Thoracic aorta (tissue), 2 donors: ENCODE results near the gene OR13H1. TPM values are rescaled to one million over a fixed set of nuclear protein-coding genes. Genes with fewer than 3 reads are reported as not detected.
"Not testable (repeated sequence)": the region's sequence is repeated elsewhere in the genome, so short reads cannot be mapped to it uniquely, and the experiment has no call there.

Experiments used
- ATAC-seq: fragments of 150-250 bp; one replicate; pipeline ENCODE4 v1.8.0; 2017; ENCODE audit warnings: low read depth; ENCODE audit not compliant: insufficient number of reproducible peaks, low FRiP score
- DNase-seq: peaks from one replicate; pipeline ENCODE4 v3.0.0-alpha.2; 2020; ENCODE audit warnings: low spot score
- H3K27ac ChIP-seq, 2 donors: fragments of 200-600 bp; sonication (generic); 1 replicate in 1 of 2; 2 replicates in 1 of 2; pipeline ENCODE4 v1.5.1; 2016; ENCODE audit warnings: mild to moderate bottlenecking in 2 of 2, moderate library complexity in 2 of 2
- H3K27me3 ChIP-seq: fragments of 200-600 bp; sonication (generic); replicated peaks from 2 replicates; pipeline ENCODE4 v1.6.0; 2016; ENCODE audit warnings: mild to moderate bottlenecking; ENCODE audit not compliant: insufficient read depth
- H3K36me3 ChIP-seq: fragments of 200-600 bp; sonication (generic); one replicate; pipeline ENCODE4 v1.5.1; 2016
- H3K4me1 ChIP-seq, 2 donors: fragments of 200-600 bp; sonication (generic); 1 replicate in 1 of 2; 2 replicates in 1 of 2; pipeline versions ENCODE4 v1.5.1 to v1.6.0; 2016; ENCODE audit warnings: low read depth in 2 of 2, mild to moderate bottlenecking in 1 of 2; ENCODE audit not compliant: control insufficient read depth in 1 of 2
- H3K4me3 ChIP-seq: fragments of 200-600 bp; sonication (generic); 2 replicates; pipeline ENCODE4 v1.5.1; 2016; ENCODE audit warnings: mild to moderate bottlenecking
- H3K9me3 ChIP-seq: fragments of 200-600 bp; sonication (generic); 2 replicates; pipeline ENCODE4 v1.5.1; 2016
- CTCF ChIP-seq: fragments of 200-600 bp; sonication (generic); IDR thresholded peaks from one replicate; pipeline ENCODE4 v1.5.1; 2019; ENCODE audit warnings: antibody characterized with exemption
- total RNA-seq, 2 donors: library from RNA; depleted of rRNA; stranded (reverse); fragments of >200 nt; gene quantifications; one replicate each; pipeline versions ENCODE4 v1.1.0 to v1.2.3, GENCODE V29; 2016

OR13H1 gene
- total RNA-seq, 2 donors from 2014 or later: not detected

GRCh38 chrX:131549011-131549410 lies 5.1 kb downstream of the OR13H1 start:
- Histone ChIP-seq H3K36me3 (no peaks in the 10 kb centered on the region), H3K27ac (no peak overlapping the region), H3K27me3 (no peaks in the 10 kb centered on the region), H3K9me3 (no peaks in the 10 kb centered on the region), H3K4me1 (no peaks in the 10 kb centered on the region), H3K4me3 (no peak overlapping the region)
- TF ChIP-seq CTCF: no peak
- DNase-seq (no peak), ATAC-seq (no peak)

GRCh38 chrX:131552453-131552852 lies 8.6 kb downstream of the OR13H1 start:
- not testable (repeated sequence) for H3K9me3 ChIP-seq, H3K36me3 ChIP-seq, H3K27ac ChIP-seq, DNase-seq, ATAC-seq, H3K27me3 ChIP-seq, H3K4me1 ChIP-seq, H3K4me3 ChIP-seq

GRCh38 chrX:131558562-131558961 lies 14.7 kb downstream of the OR13H1 start:
- H3K27me3 ChIP-seq: no peaks in the 10 kb centered on the region
- DNase-seq: no peak
- H3K4me1 ChIP-seq: no peaks in the 10 kb centered on the region
- TF ChIP-seq CTCF: no peak
- no peak overlapping the region for H3K27ac ChIP-seq
- no peaks in the 10 kb centered on the region for H3K36me3 ChIP-seq
- no peak for ATAC-seq
- no peaks in the 10 kb centered on the region for H3K9me3 ChIP-seq
- H3K4me3 ChIP-seq: no peak overlapping the region

GRCh38 chrX:131564553-131565229 lies 20.8 kb downstream of the OR13H1 start:
- Histone ChIP-seq H3K27me3 (no peaks in the 10 kb centered on the region), H3K36me3 (no peaks in the 10 kb centered on the region), H3K4me1 (no peaks in the 10 kb centered on the region), H3K9me3 (no peaks in the 10 kb centered on the region), H3K4me3 (no peak overlapping the region), H3K27ac (no peak overlapping the region)
- no peak for DNase-seq
- ATAC-seq: no peak
- TF ChIP-seq CTCF: no peak

- DNase-seq: no peak
- Histone ChIP-seq H3K36me3 (no peaks in the 10 kb centered on the region), H3K27ac (no peak overlapping the region), H3K4me3 (no peak overlapping the region), H3K4me1 (no peaks in the 10 kb centered on the region), H3K9me3 (no peaks in the 10 kb centered on the region), H3K27me3 (no peaks in the 10 kb centered on the region)
- no peak for TF ChIP-seq CTCF
- ATAC-seq: no peak
These were observed 22.0 kb downstream of the OR13H1 start for GRCh38 chrX:131565909-131566308.

- H3K4me3 ChIP-seq: no peak overlapping the region
- no peaks in the 10 kb centered on the region for H3K36me3 ChIP-seq
- ATAC-seq (no peak), DNase-seq (no peak)
- H3K27me3 ChIP-seq: no peaks in the 10 kb centered on the region
- no peak for TF ChIP-seq CTCF
- no peaks in the 10 kb centered on the region for H3K4me1 ChIP-seq
- no peak overlapping the region for H3K27ac ChIP-seq
- H3K9me3 ChIP-seq: no peaks in the 10 kb centered on the region
These were observed 27.5 kb downstream of the OR13H1 start for GRCh38 chrX:131571348-131571747.
